ENCODE data around the gene IGFN1.
"Not testable (repeated sequence)": the region's sequence is repeated elsewhere in the genome, so short reads cannot be mapped to it uniquely, and the experiment has no call there.

Gene IGFN1

GRCh38 chr1:201251851-201252430 is 61.3 kb downstream of the IGFN1 start:
- no peak for DNase-seq

GRCh38 chr1:201252944-201253371 is 62.3 kb downstream of the IGFN1 start:
- DNase-seq, result no peak

GRCh38 chr1:201253411-201253810 is 62.8 kb downstream of the IGFN1 start:
- no peak for DNase-seq

GRCh38 chr1:201253906-201254624 is 63.4 kb downstream of the IGFN1 start:
- DNase-seq, result no peak

- peak; percentile 64 for DNase-seq
These were observed 64.2 kb downstream of the IGFN1 start for GRCh38 chr1:201254625-201255478.

GRCh38 chr1:201255479-201256362 is 65.1 kb downstream of the IGFN1 start:
- no peak for DNase-seq

GRCh38 chr1:201258132-201258531 is 67.5 kb downstream of the IGFN1 start:
- not testable (repeated sequence) for DNase-seq

GRCh38 chr1:201258763-201259230 is 68.2 kb downstream of the IGFN1 start:
- DNase-seq, result no peak

GRCh38 chr1:201259476-201260235 is 69.0 kb downstream of the IGFN1 start:
- DNase-seq, result no peak

- no peak for DNase-seq
These were observed 69.6 kb downstream of the IGFN1 start for GRCh38 chr1:201260236-201260590.

GRCh38 chr1:201260648-201261311 is 70.2 kb downstream of the IGFN1 start:
- no peak for DNase-seq

GRCh38 chr1:201261771-201262547 is 71.3 kb downstream of the IGFN1 start:
- DNase-seq, result no peak

GRCh38 chr1:201262963-201263608 is 72.5 kb downstream of the IGFN1 start:
- no peak for DNase-seq

GRCh38 chr1:201264072-201264471 is 73.4 kb downstream of the IGFN1 start:
- DNase-seq, result no peak

- DNase-seq, result no peak
These were observed 73.9 kb downstream of the IGFN1 start for GRCh38 chr1:201264554-201264953.

GRCh38 chr1:201265756-201266155 is 75.1 kb downstream of the IGFN1 start:
- DNase-seq, result no peak

GRCh38 chr1:201266276-201266675 is 75.7 kb downstream of the IGFN1 start:
- no peak for DNase-seq

- no peak for DNase-seq
These were observed 76.2 kb downstream of the IGFN1 start for GRCh38 chr1:201266774-201267173.

GRCh38 chr1:201267481-201268229 is 77.0 kb downstream of the IGFN1 start:
- DNase-seq, result no peak

All from stimulated activated CD4-positive, alpha-beta T cell treated with anti-CD3 and anti-CD28 coated beads, Interleukin-1b, Interleukin-23, amount 100 ng/mL, for 48 hours (primary cell).